HG03095 (cell line): ENCODE results near the gene C1D.
"Not testable (repeated sequence)": the region's sequence is repeated elsewhere in the genome, so short reads cannot be mapped to it uniquely, and the experiment has no call there.

Experiments
- ATAC-seq: cut with Tn5 transposase; IDR thresholded peaks from one replicate; pipeline ENCODE4 v1.9.1; 2021; ENCODE audit warnings: moderate library complexity; ENCODE audit not compliant: unreplicated experiment

Gene C1D

DNA sequence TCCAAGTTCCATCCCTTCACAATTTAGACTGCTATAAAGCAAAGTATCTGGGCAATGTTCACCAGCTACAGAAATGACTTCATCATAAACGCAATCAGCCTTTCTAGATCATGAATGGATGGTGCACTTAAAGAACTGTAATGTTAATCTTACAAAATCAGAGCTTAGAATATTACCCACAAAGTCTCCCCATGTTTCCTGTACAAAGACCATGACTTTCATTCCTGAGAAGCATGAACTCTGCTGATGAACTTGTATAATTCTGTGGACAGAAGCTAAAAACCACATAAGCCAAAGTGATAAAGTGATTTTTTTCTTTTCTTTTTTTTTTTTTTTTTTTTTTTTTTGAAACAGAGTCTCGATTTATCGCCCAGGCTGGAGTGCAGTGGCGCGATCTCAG lies 53.3 kb downstream of the C1D start:
- no peak for ATAC-seq

DNA sequence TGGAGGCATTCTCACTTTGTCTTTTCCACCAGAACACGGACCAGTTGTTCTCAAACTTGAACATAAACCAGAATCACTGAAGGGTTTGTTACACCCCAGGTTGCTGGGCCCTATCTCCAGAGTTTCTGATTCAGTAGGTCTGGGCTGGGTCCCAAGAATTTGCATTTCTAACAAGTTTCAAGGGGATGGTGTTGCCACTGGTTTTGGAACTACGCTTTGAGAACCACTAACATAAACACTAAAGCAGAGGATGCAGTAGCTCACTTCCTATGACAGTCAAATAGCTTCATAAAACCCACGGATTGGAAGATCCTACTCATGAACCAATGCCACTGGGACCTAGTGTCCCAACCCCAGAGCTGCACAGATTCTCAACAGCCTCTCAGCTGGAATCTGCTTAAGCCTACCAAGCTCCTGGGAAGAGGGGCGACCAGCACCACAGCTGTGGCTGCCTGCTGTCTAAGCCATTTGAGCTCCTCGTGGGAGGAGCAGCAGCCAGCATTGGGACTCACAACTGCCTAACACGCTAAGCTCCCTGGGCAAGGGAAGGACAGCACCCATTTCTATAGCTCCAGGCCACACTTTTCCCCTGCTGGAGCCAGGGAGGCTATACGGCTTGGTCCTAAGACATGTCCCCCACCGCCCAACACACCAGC lies 62.5 kb downstream of the C1D start:
- no peak for ATAC-seq

DNA sequence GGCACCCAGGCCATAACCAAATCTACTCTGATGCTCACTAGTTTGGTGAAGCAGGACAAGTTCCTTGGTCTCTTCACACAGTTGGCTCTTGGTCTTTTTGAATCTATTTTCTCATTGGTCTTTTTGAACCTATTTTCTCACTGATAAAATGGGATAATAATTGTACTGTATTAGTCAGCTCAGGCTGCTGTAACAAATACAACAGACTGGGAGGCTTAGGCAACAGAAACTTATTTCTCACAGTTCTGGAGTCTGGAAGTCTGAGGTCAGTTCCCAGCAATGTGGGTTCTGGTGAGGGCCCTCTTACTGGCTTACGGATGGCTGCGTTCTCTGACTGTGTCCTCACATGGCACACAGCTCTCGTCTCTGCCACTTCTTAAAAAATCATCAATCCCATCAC lies 63.5 kb downstream of the C1D start:
- ATAC-seq, result no peak

DNA sequence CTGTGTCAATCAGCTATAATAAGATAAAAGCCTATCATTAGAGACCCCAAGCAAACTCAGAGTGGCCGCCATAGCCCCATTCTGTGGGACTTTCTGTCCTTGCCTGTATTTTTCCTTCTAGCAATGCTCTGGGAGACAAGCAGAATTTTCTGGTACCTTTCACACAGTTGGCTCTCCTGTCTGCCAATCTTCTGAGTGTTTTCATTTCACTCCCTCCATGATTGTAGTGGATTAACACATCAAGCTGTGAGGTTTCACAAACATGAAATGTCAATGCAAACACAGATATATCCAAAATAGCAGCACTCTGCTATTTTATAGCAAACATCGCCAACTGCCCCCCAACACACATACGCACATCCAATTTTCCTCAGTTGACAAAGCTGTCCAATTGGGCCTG lies 64.9 kb downstream of the C1D start:
- ATAC-seq, result no peak

DNA sequence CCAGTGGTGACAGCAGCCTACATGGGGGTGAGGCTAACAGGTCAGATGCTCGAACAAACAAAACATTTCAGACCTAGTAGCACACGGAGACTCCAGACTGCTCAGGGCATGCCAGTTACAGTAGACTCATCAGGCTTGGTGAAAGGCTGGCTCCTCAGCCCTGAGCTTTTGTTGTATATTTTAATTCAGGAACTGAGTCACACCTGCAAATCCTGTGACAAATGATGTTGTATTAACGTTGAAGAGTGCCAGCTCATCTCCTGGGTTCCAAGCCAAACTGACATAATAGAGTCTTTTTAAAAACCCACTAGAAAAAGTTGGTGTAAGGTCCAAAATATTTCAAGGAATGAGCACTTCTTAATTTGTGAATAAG lies 65.3 kb downstream of the C1D start:
- ATAC-seq, result no peak

DNA sequence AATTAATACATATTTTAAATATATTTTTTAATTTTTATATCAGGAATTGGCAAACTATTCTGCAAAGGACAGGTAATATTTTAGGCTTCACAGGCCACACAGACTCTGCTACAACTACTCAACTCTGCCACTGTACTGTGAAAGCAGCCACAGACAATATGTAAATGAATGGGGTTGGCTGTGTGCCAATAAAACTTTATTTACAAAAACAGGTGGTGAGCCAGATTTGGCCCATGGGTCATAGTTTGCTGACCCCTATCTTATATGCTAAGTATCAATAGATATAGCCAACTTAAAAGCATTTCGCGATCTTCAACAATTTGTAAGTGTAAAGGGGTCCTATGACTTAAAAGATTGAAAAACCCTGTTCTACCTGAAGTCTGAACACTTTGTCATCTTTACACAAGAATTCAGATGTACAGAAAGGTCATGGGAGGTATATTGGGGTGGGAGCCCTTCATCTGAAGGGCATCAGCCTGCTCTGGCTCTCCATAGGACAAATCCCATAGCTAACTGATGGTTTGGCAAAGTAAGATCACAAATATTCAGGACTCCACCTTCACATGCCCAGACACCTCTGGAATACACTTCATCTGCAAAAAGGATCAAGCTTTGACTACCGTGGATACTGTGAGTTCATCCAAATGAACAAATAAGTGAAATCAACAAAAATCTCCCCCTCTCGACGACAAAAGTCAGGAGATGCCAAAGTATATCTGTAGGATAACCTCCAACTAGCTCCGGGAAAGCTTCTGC lies 65.9 kb downstream of the C1D start:
- ATAC-seq, result no peak

DNA sequence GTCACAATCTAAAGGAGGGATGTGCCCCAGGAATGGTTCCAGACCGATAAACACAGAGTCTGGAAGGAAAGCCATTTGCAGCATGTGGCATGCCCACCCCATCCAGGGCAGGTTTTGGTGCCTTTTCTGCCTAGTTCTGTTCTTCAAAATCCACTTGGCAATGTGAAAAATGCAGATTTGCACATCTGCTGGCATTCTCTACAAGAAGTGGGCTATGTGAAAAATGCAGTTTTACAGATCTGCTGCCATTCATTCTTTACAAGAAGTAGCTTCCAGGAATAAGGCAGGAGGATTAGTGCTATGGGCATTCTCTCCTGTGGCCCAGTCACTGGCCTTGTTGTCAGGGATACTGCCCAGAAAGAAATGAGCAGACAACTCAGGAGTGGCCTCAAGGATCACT lies 68.1 kb downstream of the C1D start:
- no peak for ATAC-seq

DNA sequence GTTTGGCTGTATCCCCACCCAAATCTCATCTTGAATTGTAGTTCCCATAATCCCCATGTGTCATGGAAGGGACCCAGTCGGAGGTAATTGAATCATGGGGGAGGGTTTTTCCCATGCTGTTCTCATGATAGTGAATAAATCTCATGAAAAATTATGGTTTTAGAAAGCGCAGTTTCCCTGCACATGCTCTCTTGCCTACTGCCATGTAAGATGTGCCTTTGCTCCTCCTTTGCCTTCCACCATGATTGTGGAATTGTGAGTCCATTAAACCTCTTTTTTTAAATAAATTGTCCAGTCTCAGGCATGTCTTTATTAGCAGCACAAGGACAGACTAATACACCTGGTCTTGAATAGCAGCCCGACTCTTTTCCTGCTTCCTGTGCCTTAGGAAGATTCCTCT lies 68.7 kb downstream of the C1D start:
- ATAC-seq, result not testable (repeated sequence)

DNA sequence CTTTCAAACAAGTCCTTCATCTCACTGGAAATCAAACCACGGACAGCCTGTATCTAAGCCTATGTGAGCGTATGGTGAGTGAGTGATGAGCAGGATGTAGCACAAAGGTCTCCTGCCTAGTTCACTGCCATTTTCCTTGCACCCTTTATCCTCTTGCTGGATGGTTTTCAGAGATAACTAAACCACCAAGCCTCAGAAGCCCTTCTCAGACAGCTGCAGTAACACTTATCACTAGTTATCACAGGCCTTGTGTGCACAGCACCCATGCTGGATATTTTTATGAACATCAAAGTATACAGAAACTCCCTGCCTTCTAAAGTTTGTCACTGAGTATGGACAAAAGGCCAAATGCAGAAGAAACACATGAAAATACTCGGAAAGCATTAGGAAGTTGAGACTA lies 69.5 kb downstream of the C1D start:
- no peak for ATAC-seq

DNA sequence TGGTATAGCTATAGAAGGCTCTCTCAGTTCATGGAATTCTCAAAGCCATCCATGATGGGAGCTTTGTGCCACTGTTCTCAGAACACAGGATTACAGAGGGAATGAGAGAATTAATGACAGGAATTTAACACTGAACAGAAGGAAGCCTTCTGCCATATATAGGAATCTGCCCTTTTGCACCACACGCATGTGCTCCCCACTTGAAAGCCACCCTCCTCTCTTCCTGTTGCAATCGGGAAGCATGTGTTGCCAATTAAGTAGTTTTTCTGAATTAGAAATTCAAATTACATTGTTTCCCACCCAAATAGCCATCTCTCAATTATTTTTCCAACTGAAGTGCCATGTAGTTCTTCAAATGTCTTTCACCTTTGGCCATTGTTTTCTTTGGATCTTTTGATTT lies 71.3 kb downstream of the C1D start:
- ATAC-seq, result no peak
